K562 (cell line): ENCODE data around the gene STX1B. TPM values are rescaled to one million over a fixed set of nuclear protein-coding genes. Genes with fewer than 3 reads are reported as not detected.

Source experiments
- ATAC-seq: fragments of 200-7000 bp; cut with Tn5 transposase; 3 replicates; pipeline ENCODE4 v1.9.1; 2020; ENCODE audit warnings: moderate library complexity
- Bru-seq: library from RNA; stranded (reverse); fragments of 400-500 nt; gene quantifications from one replicate; lab custom pipeline; 2021; lab: Mats Ljungman, UMichigan
- BruChase-seq, 2 experiments: library from RNA; stranded (reverse); fragments of 400-500 nt; gene quantifications; one replicate each; lab custom pipeline; 2021; lab: Mats Ljungman, UMichigan
- BruUV-seq: library from RNA; stranded (reverse); fragments of 400-500 nt; replicated peaks from 2 replicates; lab custom pipeline; 2021; lab: Mats Ljungman, UMichigan
- CTCF ChIA-PET: fragments of 300-600 bp; formaldehyde crosslinking; extraction: SDS; loops from one replicate; lab custom pipeline; 2021; ENCODE audit warnings: low intra/inter-chr PET ratio; lab: Yijun Ruan, JAX
- POLR2A ChIA-PET: fragments of 300-600, 350-650 bp; sonication (Branson Sonifier 250); formaldehyde crosslinking; extraction: SDS; loops from one replicate; lab custom pipeline; 2021; ENCODE audit warnings: antibody characterized with exemption, inconsistent platforms; lab: Yijun Ruan, JAX
- DNase-seq, 4 experiments: peaks; one replicate each; pipeline versions ENCODE4 v3.0.0 to v3.0.0-alpha.2; 2011 to 2018; ENCODE audit warnings: low spot score in 3 of 4, mixed read lengths in 3 of 4; ENCODE audit errors: extremely low read depth in 1 of 4
- FAIRE-seq: peaks from 2 replicates; lab custom pipeline; 2011; peaks lifted over from hg19 to GRCh38; lab: Jason Lieb, UNC
- H2AFZ ChIP-seq: 2 replicates; pipeline ENCODE4 v1.6.0; 2011; ENCODE audit warnings: low read depth, low read length, control low read depth, inconsistent platforms
- H3K27ac ChIP-seq: fragments of 200-600 bp; 3 replicates; pipeline ENCODE4 v1.8.0; 2011; ENCODE audit warnings: low read depth, mild to moderate bottlenecking, control low read depth, inconsistent platforms, low read length, moderate library complexity, mixed read lengths; ENCODE audit errors: extremely low read depth
- H3K27me3 ChIP-seq, 2 experiments: fragments of 300-600 bp in 1 of 2; 2 replicates in 1 of 2; 3 replicates in 1 of 2; pipeline versions ENCODE4 v1.6.0 to v1.8.0; 2011; ENCODE audit warnings: inconsistent platforms in 2 of 2, low read length in 2 of 2, mild to moderate bottlenecking in 1 of 2, mixed read lengths in 1 of 2, moderate library complexity in 1 of 2; ENCODE audit not compliant: control insufficient read depth in 2 of 2, insufficient read depth in 2 of 2
- H3K36me3 ChIP-seq: fragments of 300-600 bp; 3 replicates; pipeline ENCODE4 v1.8.0; 2011; ENCODE audit warnings: mild to moderate bottlenecking, low read length, inconsistent platforms; ENCODE audit not compliant: control insufficient read depth, insufficient read depth
- H3K4me1 ChIP-seq, 2 experiments: fragments of 200-600 bp in 1 of 2; replicated peaks in 1 of 2; 2 replicates in 1 of 2; 3 replicates in 1 of 2; pipeline versions ENCODE4 v1.5.1 to v1.8.0; 2011; ENCODE audit warnings: inconsistent platforms in 2 of 2, low read length in 2 of 2, mild to moderate bottlenecking in 1 of 2, mixed read lengths in 1 of 2, moderate library complexity in 1 of 2; ENCODE audit not compliant: control insufficient read depth in 2 of 2, insufficient read depth in 2 of 2
- H3K4me2 ChIP-seq: 2 replicates; pipeline ENCODE4 v1.6.1; 2011; ENCODE audit warnings: low read length, control low read depth, inconsistent platforms, mixed read lengths; ENCODE audit not compliant: insufficient read depth
- H3K4me3 ChIP-seq: fragments of 200-600 bp; sonication (generic), shearing (Covaris generic); 2 replicates; pipeline ENCODE4 v1.5.1; 2016; ENCODE audit warnings: control low read depth, inconsistent platforms
- H3K79me2 ChIP-seq: fragments of 200-600 bp; 3 replicates; pipeline ENCODE4 v1.8.0; 2011; ENCODE audit warnings: low read length, inconsistent platforms; ENCODE audit not compliant: control insufficient read depth, insufficient read depth
- H3K9ac ChIP-seq, 2 experiments: 2 replicates each; pipeline versions ENCODE4 v1.6.0 to v1.6.1; 2011; ENCODE audit warnings: low read depth in 2 of 2, low read length in 2 of 2, control low read depth in 1 of 2, inconsistent platforms in 1 of 2, mild to moderate bottlenecking in 1 of 2, mixed read lengths in 1 of 2; ENCODE audit not compliant: insufficient read depth in 1 of 2
- H3K9me1 ChIP-seq: one replicate; pipeline ENCODE4 v1.6.0; 2011; ENCODE audit warnings: inconsistent platforms, mild to moderate bottlenecking, low read length, moderate library complexity; ENCODE audit not compliant: control insufficient read depth, insufficient read depth
- H3K9me3 ChIP-seq: replicated peaks from 2 replicates; pipeline ENCODE4 v1.5.1; 2011; ENCODE audit warnings: low read depth, low read length, inconsistent platforms; ENCODE audit not compliant: control insufficient read depth, insufficient read depth
- H4K20me1 ChIP-seq: replicated peaks from 2 replicates; pipeline ENCODE4 v1.6.1; 2011; ENCODE audit warnings: low read length, inconsistent platforms, mixed read lengths; ENCODE audit not compliant: control insufficient read depth, insufficient read depth
- CREBBP ChIP-seq: IDR thresholded peaks from one replicate; pipeline ENCODE4 v1.6.1; 2012; ENCODE audit warnings: low read depth, mild to moderate bottlenecking, control low read depth, inconsistent platforms, low read length
- VEZF1 ChIP-seq: fragments of 200-800 bp; sonication (Bioruptor generic); IDR thresholded peaks from 2 replicates; pipeline ENCODE4 v1.6.1; 2017; ENCODE audit warnings: missing genetic modification characterization, missing compliant biosample characterization
- WGBS: fragments of 100-300 bp; shearing (Covaris generic); methylation state at CpG from one replicate; pipeline ENCODE4 v1.1.6; 2016; ENCODE audit warnings: low coverage, mixed read lengths; ENCODE audit not compliant: insufficient coverage; ENCODE audit errors: missing lambda C conversion rate; 5-methylcytosine and 5-hydroxymethylcytosine counted together
- in situ Hi-C: fragments of 300-500 bp; cut with MboI; formaldehyde crosslinking; loops from 4 replicates; pipeline ENCODE4 v1.15.0; 2018; ENCODE audit warnings: inconsistent platforms, mixed read lengths
- intact Hi-C: fragments of 100-400 bp; cut with micrococcal nuclease; formaldehyde crosslinking; loops from 2 replicates; pipeline ENCODE4 v1.14.2; 2022
- long read RNA-seq, 3 experiments: library from polyadenylated mRNA in 2 of 3; library from RNA in 1 of 3; unstranded in 2 of 3; stranded (forward) in 1 of 3; transcript quantifications; one replicate each; pipeline ENCODE4 v2.0.0, GENCODE V29; 2019 to 2022
- polyA minus RNA-seq, 3 experiments: library from RNA; depleted of rRNA, polyadenylated mRNA; stranded (reverse); fragments of >200 nt; gene quantifications; 2 replicates each; pipeline ENCODE4 v1.2.3, GENCODE V29; 2011
- polyA plus RNA-seq, 8 experiments: library from polyadenylated mRNA; depleted of rRNA in 4 of 8; stranded (reverse) in 5 of 8; unstranded in 3 of 8; fragments of >200 nt; fragmentation: Nextera tagmentation in 2 of 8; fragmentation: Illumina TruSeq in 1 of 8; extraction: Ambion mirVana in 2 of 8; extraction: Trizol in 1 of 8; gene quantifications; 2 replicates each; pipeline versions ENCODE4 v1.2.1 to v1.2.3, GENCODE V29; 2011 to 2014; ENCODE audit warnings: inconsistent platforms in 1 of 8, missing spikeins in 1 of 8
- total RNA-seq, 7 experiments: library from RNA; depleted of rRNA in 6 of 7; stranded (reverse); fragments of >200 nt in 6 of 7; fragmentation: Illumina TruSeq in 2 of 7; extraction: Trizol in 2 of 7; gene quantifications; 2 replicates each; pipeline versions ENCODE4 v1.2.1 to v1.2.3, GENCODE V29; 2011 to 2021; ENCODE audit warnings: low replicate concordance in 1 of 7

Gene STX1B
- 15.5 and 33.2 TPM in 2 replicates for total RNA-seq (2011; cell fraction: chromatin; rRNA removed; ENCODE audit: low replicate concordance)
- 14.7 and 18.7 TPM in 2 replicates for total RNA-seq (2011; cell fraction: nucleolus; rRNA removed)
- total RNA-seq (2011; cell fraction: nucleoplasm; rRNA removed) = 20.5 and 24.8 TPM in 2 replicates
- total RNA-seq (2014; rRNA removed) (0.78 and 0.86 TPM in 2 replicates), total RNA-seq (2014; rRNA removed; fragmentation: Illumina TruSeq; extraction: Trizol) (0.73 and 0.80 TPM in 2 replicates), total RNA-seq (2015; rRNA removed; fragmentation: Illumina TruSeq; extraction: Trizol) (0.79 and 1.1 TPM in 2 replicates), total RNA-seq (2021) (1.5 and 2.5 TPM in 2 replicates), polyA plus RNA-seq (2011; rRNA removed) (1.2 and 3.0 TPM in 2 replicates), polyA plus RNA-seq (2014; fragmentation: Illumina TruSeq; extraction: Trizol) (0.80 and 1.6 TPM in 2 replicates), polyA plus RNA-seq (2014; fragmentation: Nextera tagmentation; extraction: Ambion mirVana) (under 1 TPM; 0.07 to 0.08 TPM), polyA plus RNA-seq (2014; rRNA removed) (1.2 and 2.1 TPM in 2 replicates), polyA minus RNA-seq (2011; rRNA and poly(A)+ RNA removed) (3.0 and 6.1 TPM in 2 replicates), Bru-seq, nascent RNA (percentile 42 among the genes with signal in this experiment), BruChase-seq, experiment 1, labeled RNA remaining after a 2-hour chase (percentile 31 among the genes with signal in this experiment), BruChase-seq, experiment 2, labeled RNA remaining after a 6-hour chase (percentile 31 among the genes with signal in this experiment)
- 1.3 and 2.3 TPM in 2 replicates for polyA plus RNA-seq (2011; cell fraction: cytosol; rRNA removed)
- 13.0 and 14.6 TPM in 2 replicates for polyA plus RNA-seq (2011; cell fraction: nucleus; rRNA removed)
- 1.4 and 2.7 TPM in 2 replicates for polyA plus RNA-seq (2012)
- 2.7 and 3.6 TPM in 2 replicates for polyA minus RNA-seq (2011; cell fraction: cytosol; rRNA and poly(A)+ RNA removed)
- polyA minus RNA-seq (2011; cell fraction: nucleus; rRNA and poly(A)+ RNA removed) = 5.5 and 8.1 TPM in 2 replicates
- long read RNA-seq, experiment 1 = 0 reads
- long read RNA-seq, experiment 2, partial matches to known transcripts = 1 of 1 reads
- long read RNA-seq, experiment 2, other reads (novel, unspliced or antisense) = 0 of 1 reads
- long read RNA-seq, experiment 3 = 0 reads

- in situ Hi-C loops (no loop called here), intact Hi-C loops (no loop called here)
- H2AFZ ChIP-seq = no peak within 1 kb of the TSS
- no peaks in the 10 kb centered on the region for H3K9me3 ChIP-seq
- POLR2A ChIA-PET = interaction anchor here (0.7 kb wide), 1 partner anchor 16 kb away, joined by 3 read pairs; no protein-coding TSS in a partner anchor
- H3K27me3 ChIP-seq = peaks cover 13 to 23% of the 10 kb centered on the region in 2 experiments; a peak in 4 of 5 replicates
- no peaks in the 10 kb centered on the region for H3K9me1 ChIP-seq
- no peak within 1 kb of the TSS for H3K4me2 ChIP-seq
- no peaks in the 10 kb centered on the region for H3K79me2 ChIP-seq
- no peak within 1 kb of the TSS for H3K4me3 ChIP-seq
- H3K27ac ChIP-seq = no peak within 1 kb of the TSS
- H3K4me1 ChIP-seq = peaks cover 4 to 17% of the 10 kb centered on the region in 2 experiments; a peak in 3 of 5 replicates
- CTCF ChIA-PET = no interaction called here
- H4K20me1 ChIP-seq = no peaks in the 10 kb centered on the region
- no peak within 1 kb of the TSS for H3K9ac ChIP-seq
- BruUV-seq = no TSS peak
- no peaks in the 10 kb centered on the region for H3K36me3 ChIP-seq
- TF ChIP-seq VEZF1 (CRISPR knock-in tag) = peak; percentile 47
- TF ChIP-seq CREBBP = no peak
- ATAC-seq = 0 out of 3 replicates have a peak, but pooled peaks have one; percentile 14
- no peak for FAIRE-seq
- WGBS = 31% methylated on average over 13 of the region's 45 CpGs
- DNase-seq = peak in 2 of 4 experiments; percentile 79 to 82
Measured at GRCh38 chr16:31010585-31011325, at the start of gene STX1B. Gene STX1B (minus strand): TSS chr16:31010638. CDS start chr16:31010396, 242 bp downstream.
